Purkinje cell (primary cell): ENCODE results near the gene P4HA2. TPM values are rescaled to one million over a fixed set of nuclear protein-coding genes. Genes with fewer than 3 reads are reported as not detected.

Source experiments
- polyA plus RNA-seq: library from polyadenylated mRNA; unstranded; fragments of >200 nt; fragmentation: Nextera tagmentation; gene quantifications from 2 replicates; pipeline ENCODE4 v1.2.1, GENCODE V29; 2014

Gene P4HA2
- 3.4 and 9.4 TPM in 2 replicates for polyA plus RNA-seq

DNA sequence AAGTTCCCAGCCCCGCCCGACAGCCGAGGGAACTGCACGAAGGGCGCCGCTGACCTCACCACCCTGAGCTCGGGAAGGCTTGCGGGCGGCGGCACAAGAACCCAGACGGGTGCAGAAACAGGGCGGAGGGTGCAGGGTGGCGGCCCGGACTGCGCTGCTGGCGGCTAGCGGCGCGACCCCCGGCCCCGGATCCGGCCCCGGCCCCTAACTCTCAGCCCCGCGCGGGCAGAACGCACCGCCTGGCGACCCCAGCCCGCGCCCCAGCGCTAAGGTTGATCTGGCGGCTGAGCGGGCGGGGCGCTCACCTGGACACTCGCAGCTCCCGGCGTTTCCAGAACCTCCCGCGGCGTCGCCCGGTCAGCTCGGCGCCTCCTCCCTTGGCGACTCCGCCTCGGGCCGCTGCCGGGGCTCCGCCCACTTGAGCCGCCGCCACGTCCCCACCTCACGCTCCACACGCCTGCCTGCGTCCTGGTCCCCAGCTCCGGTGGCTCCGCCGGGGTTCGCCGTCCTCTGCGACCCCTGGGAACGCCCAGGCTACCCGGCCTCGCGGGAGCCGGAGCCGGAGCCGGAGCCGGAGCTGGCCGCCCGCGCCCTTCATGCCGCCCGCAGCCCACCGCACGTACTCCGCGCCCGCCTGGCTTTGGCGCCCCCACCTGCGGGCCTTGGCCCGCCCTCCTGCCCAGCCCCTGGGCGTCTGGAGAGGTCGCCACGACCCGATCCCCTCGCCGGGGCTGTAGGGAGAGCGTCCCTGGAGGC lies at the start of gene P4HA2:
Gene P4HA2, minus strand, starts transcription at position 369 of the 756 bp plus-strand sequence. CDS start 9,227 bp downstream, outside the sequence.

DNA sequence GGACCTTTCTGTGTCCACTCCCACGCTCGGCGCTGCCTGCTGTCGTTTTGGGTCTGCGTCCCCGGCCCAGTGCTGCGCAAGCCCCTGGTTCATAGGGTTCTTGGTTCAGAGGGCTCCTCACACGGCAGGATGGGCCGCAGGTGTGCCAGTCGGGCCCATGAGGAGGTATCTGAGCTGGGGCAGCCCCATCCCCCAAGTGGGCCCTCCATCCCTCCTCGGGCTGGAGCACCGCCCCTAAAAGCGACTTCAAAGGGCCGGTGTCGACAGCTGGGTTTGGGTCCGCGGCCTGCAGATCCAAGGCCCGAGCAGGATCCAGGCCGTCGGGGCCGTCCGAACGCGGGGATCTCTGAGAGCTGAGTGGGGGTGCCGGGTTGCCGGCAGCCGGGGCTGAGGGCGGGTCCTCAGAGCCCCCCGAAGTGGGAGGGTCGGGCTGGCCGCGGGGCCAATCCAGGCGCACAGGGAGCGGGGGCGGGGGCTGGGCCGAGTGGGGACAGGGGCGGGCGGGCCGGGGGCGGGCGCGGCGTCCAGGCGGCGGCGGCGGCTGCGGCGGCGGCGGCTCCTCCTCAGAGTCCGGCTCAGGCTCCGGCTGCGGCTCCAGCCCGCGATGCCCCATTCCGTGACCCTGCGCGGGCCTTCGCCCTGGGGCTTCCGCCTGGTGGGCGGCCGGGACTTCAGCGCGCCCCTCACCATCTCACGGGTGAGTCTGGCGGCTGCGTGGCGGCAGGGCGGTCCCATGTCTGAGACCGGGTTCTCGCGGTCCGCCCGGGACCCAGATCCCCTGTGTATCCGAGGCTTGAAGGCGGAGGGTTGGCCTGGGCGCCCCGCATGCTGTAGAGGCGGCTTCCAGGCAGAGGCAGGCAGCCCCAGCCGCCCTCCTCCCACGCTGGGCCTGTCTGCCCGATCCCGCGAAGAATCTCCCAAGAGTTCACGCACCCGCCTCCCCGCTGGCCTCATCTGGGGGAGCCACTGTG lies 29.8 kb upstream of the P4HA2 start, which contains the start of gene PDLIM4:
Gene PDLIM4, plus strand, starts transcription at position 566 of the 971 bp plus-strand sequence. Its CDS starts 39 bp downstream, at position 605.

Other genes with a start within 250 kb of the P4HA2 start
- gene ACSL6, start 216.2 kb downstream of the P4HA2 start, polyA plus RNA-seq: 86.4 and 90.7 TPM in 2 replicates
- gene IL3, start 167.2 kb downstream of the P4HA2 start, polyA plus RNA-seq: not detected in 2 replicates
- gene CSF2, start 154.1 kb downstream of the P4HA2 start, polyA plus RNA-seq: not detected in 2 replicates
- not detected in 2 replicates for gene PDLIM4, start 29.8 kb upstream of the P4HA2 start, polyA plus RNA-seq
- 0.58 and 2.4 TPM in 2 replicates for gene SLC22A4, start 66.5 kb upstream of the P4HA2 start, polyA plus RNA-seq
- gene SLC22A5, start 141.9 kb upstream of the P4HA2 start, polyA plus RNA-seq: 3.5 and 6.4 TPM in 2 replicates